K562 (cell line): ENCODE measurements around the gene PDZD2. TPM values are rescaled to one million over a fixed set of nuclear protein-coding genes. Genes with fewer than 3 reads are reported as not detected.
"Not testable (repeated sequence)": the region's sequence is repeated elsewhere in the genome, so short reads cannot be mapped to it uniquely, and the experiment has no call there.

Source experiments
- ATAC-seq: fragments of 200-7000 bp; cut with Tn5 transposase; 3 replicates; pipeline ENCODE4 v1.9.1; 2020; ENCODE audit warnings: moderate library complexity
- BruUV-seq: library from RNA; stranded (reverse); fragments of 400-500 nt; replicated peaks from 2 replicates; lab custom pipeline; 2021; lab: Mats Ljungman, UMichigan
- CTCF ChIA-PET: fragments of 300-600 bp; formaldehyde crosslinking; extraction: SDS; loops from one replicate; lab custom pipeline; 2021; ENCODE audit warnings: low intra/inter-chr PET ratio; lab: Yijun Ruan, JAX
- POLR2A ChIA-PET: fragments of 300-600, 350-650 bp; sonication (Branson Sonifier 250); formaldehyde crosslinking; extraction: SDS; loops from one replicate; lab custom pipeline; 2021; ENCODE audit warnings: antibody characterized with exemption, inconsistent platforms; lab: Yijun Ruan, JAX
- DNase-seq, 4 experiments: peaks; one replicate each; pipeline versions ENCODE4 v3.0.0 to v3.0.0-alpha.2; 2011 to 2018; ENCODE audit warnings: low spot score in 3 of 4, mixed read lengths in 3 of 4; ENCODE audit errors: extremely low read depth in 1 of 4
- FAIRE-seq: peaks from 2 replicates; lab custom pipeline; 2011; peaks lifted over from hg19 to GRCh38; lab: Jason Lieb, UNC
- H2AFZ ChIP-seq: 2 replicates; pipeline ENCODE4 v1.6.0; 2011; ENCODE audit warnings: low read depth, low read length, control low read depth, inconsistent platforms
- H3K27ac ChIP-seq: fragments of 200-600 bp; 3 replicates; pipeline ENCODE4 v1.8.0; 2011; ENCODE audit warnings: low read depth, mild to moderate bottlenecking, control low read depth, inconsistent platforms, low read length, moderate library complexity, mixed read lengths; ENCODE audit errors: extremely low read depth
- H3K27me3 ChIP-seq, 2 experiments: fragments of 300-600 bp in 1 of 2; 2 replicates in 1 of 2; 3 replicates in 1 of 2; pipeline versions ENCODE4 v1.6.0 to v1.8.0; 2011; ENCODE audit warnings: inconsistent platforms in 2 of 2, low read length in 2 of 2, mild to moderate bottlenecking in 1 of 2, mixed read lengths in 1 of 2, moderate library complexity in 1 of 2; ENCODE audit not compliant: control insufficient read depth in 2 of 2, insufficient read depth in 2 of 2
- H3K36me3 ChIP-seq: fragments of 300-600 bp; 3 replicates; pipeline ENCODE4 v1.8.0; 2011; ENCODE audit warnings: mild to moderate bottlenecking, low read length, inconsistent platforms; ENCODE audit not compliant: control insufficient read depth, insufficient read depth
- H3K4me1 ChIP-seq, 2 experiments: fragments of 200-600 bp in 1 of 2; replicated peaks in 1 of 2; 2 replicates in 1 of 2; 3 replicates in 1 of 2; pipeline versions ENCODE4 v1.5.1 to v1.8.0; 2011; ENCODE audit warnings: inconsistent platforms in 2 of 2, low read length in 2 of 2, mild to moderate bottlenecking in 1 of 2, mixed read lengths in 1 of 2, moderate library complexity in 1 of 2; ENCODE audit not compliant: control insufficient read depth in 2 of 2, insufficient read depth in 2 of 2
- H3K4me2 ChIP-seq: 2 replicates; pipeline ENCODE4 v1.6.1; 2011; ENCODE audit warnings: low read length, control low read depth, inconsistent platforms, mixed read lengths; ENCODE audit not compliant: insufficient read depth
- H3K4me3 ChIP-seq: fragments of 200-600 bp; sonication (generic), shearing (Covaris generic); 2 replicates; pipeline ENCODE4 v1.5.1; 2016; ENCODE audit warnings: control low read depth, inconsistent platforms
- H3K79me2 ChIP-seq: fragments of 200-600 bp; 3 replicates; pipeline ENCODE4 v1.8.0; 2011; ENCODE audit warnings: low read length, inconsistent platforms; ENCODE audit not compliant: control insufficient read depth, insufficient read depth
- H3K9ac ChIP-seq, 2 experiments: 2 replicates each; pipeline versions ENCODE4 v1.6.0 to v1.6.1; 2011; ENCODE audit warnings: low read depth in 2 of 2, low read length in 2 of 2, control low read depth in 1 of 2, inconsistent platforms in 1 of 2, mild to moderate bottlenecking in 1 of 2, mixed read lengths in 1 of 2; ENCODE audit not compliant: insufficient read depth in 1 of 2
- H3K9me1 ChIP-seq: one replicate; pipeline ENCODE4 v1.6.0; 2011; ENCODE audit warnings: inconsistent platforms, mild to moderate bottlenecking, low read length, moderate library complexity; ENCODE audit not compliant: control insufficient read depth, insufficient read depth
- H3K9me3 ChIP-seq: replicated peaks from 2 replicates; pipeline ENCODE4 v1.5.1; 2011; ENCODE audit warnings: low read depth, low read length, inconsistent platforms; ENCODE audit not compliant: control insufficient read depth, insufficient read depth
- H4K20me1 ChIP-seq: replicated peaks from 2 replicates; pipeline ENCODE4 v1.6.1; 2011; ENCODE audit warnings: low read length, inconsistent platforms, mixed read lengths; ENCODE audit not compliant: control insufficient read depth, insufficient read depth
- CHD2 ChIP-seq: IDR thresholded peaks from 2 replicates; pipeline ENCODE4 v1.6.1; 2011; ENCODE audit warnings: low read depth, low read length
- NFIC ChIP-seq: fragments of 450-650 bp; IDR thresholded peaks from 2 replicates; pipeline ENCODE4 v1.6.1; 2017; ENCODE audit warnings: mild to moderate bottlenecking, inconsistent platforms
- NRF1 ChIP-seq, 2 experiments: fragments of 450-650 bp; IDR thresholded peaks in 1 of 2; conservative IDR thresholded peaks in 1 of 2; 2 replicates each; pipeline ENCODE4 v1.6.1; 2014; ENCODE audit warnings: mild to moderate bottlenecking in 2 of 2
- RBM25 ChIP-seq: fragments of 200-400 bp; formaldehyde crosslinking; IDR thresholded peaks from 2 replicates; pipeline ENCODE4 v1.6.1; 2018; ENCODE audit warnings: low read length, low read depth, moderate library complexity; ENCODE audit not compliant: severe bottlenecking
- RCOR1 ChIP-seq, 2 experiments: IDR thresholded peaks; 2 replicates each; pipeline ENCODE4 v1.6.1; 2012; ENCODE audit warnings: low read depth in 2 of 2, low read length in 2 of 2, borderline replicate concordance in 1 of 2, improper control_type of control experiment in 1 of 2
- ZNF146 ChIP-seq: IDR thresholded peaks from one replicate; pipeline ENCODE4 v1.6.1; 2018; ENCODE audit warnings: missing compliant biosample characterization; ENCODE audit not compliant: unreplicated experiment
- ZNF175 ChIP-seq: fragments of 200-800 bp; sonication (Bioruptor generic); IDR thresholded peaks from 2 replicates; pipeline ENCODE4 v1.6.1; 2016; ENCODE audit warnings: low read depth, mild to moderate bottlenecking, missing genetic modification characterization, missing compliant biosample characterization
- ZNF431 ChIP-seq: sonication (generic); formaldehyde crosslinking; IDR thresholded peaks from 2 replicates; pipeline ENCODE4 v1.8.0; 2022; ENCODE audit warnings: mild to moderate bottlenecking, missing genetic modification reagents
- WGBS: fragments of 100-300 bp; shearing (Covaris generic); methylation state at CpG from one replicate; pipeline ENCODE4 v1.1.6; 2016; ENCODE audit warnings: low coverage, mixed read lengths; ENCODE audit not compliant: insufficient coverage; ENCODE audit errors: missing lambda C conversion rate; 5-methylcytosine and 5-hydroxymethylcytosine counted together
- in situ Hi-C: fragments of 300-500 bp; cut with MboI; formaldehyde crosslinking; loops from 4 replicates; pipeline ENCODE4 v1.15.0; 2018; ENCODE audit warnings: inconsistent platforms, mixed read lengths
- intact Hi-C: fragments of 100-400 bp; cut with micrococcal nuclease; formaldehyde crosslinking; loops from 2 replicates; pipeline ENCODE4 v1.14.2; 2022
- polyA plus RNA-seq, 8 experiments: library from polyadenylated mRNA; depleted of rRNA in 4 of 8; stranded (reverse) in 5 of 8; unstranded in 3 of 8; fragments of >200 nt; fragmentation: Nextera tagmentation in 2 of 8; fragmentation: Illumina TruSeq in 1 of 8; extraction: Ambion mirVana in 2 of 8; extraction: Trizol in 1 of 8; gene quantifications; 2 replicates each; pipeline versions ENCODE4 v1.2.1 to v1.2.3, GENCODE V29; 2011 to 2014; ENCODE audit warnings: inconsistent platforms in 1 of 8, missing spikeins in 1 of 8
- total RNA-seq, 7 experiments: library from RNA; depleted of rRNA in 6 of 7; stranded (reverse); fragments of >200 nt in 6 of 7; fragmentation: Illumina TruSeq in 2 of 7; extraction: Trizol in 2 of 7; gene quantifications; 2 replicates each; pipeline versions ENCODE4 v1.2.1 to v1.2.3, GENCODE V29; 2011 to 2021; ENCODE audit warnings: low replicate concordance in 1 of 7
- TF ChIP-seq, protein P1 (sequence below): fragments of 450-650 bp; formaldehyde crosslinking; conservative IDR thresholded peaks from 2 replicates; pipeline ENCODE4 v1.4.0; 2022; ENCODE audit warnings: mild to moderate bottlenecking, missing genetic modification characterization
- TF ChIP-seq, protein P2 (sequence below): fragments of 450-650 bp; IDR thresholded peaks from 2 replicates; pipeline ENCODE4 v1.6.1; 2014; ENCODE audit warnings: low read depth, mild to moderate bottlenecking, moderate library complexity, borderline replicate concordance

The PDZD2 gene
- total and polyA plus RNA-seq, 9 of the 15 experiments (the other 6 are each of a cell fraction or from before 2014, with no cell fraction given) = 0.02 to 0.08 (median 0.04) TPM; not detected in 6

DNA sequence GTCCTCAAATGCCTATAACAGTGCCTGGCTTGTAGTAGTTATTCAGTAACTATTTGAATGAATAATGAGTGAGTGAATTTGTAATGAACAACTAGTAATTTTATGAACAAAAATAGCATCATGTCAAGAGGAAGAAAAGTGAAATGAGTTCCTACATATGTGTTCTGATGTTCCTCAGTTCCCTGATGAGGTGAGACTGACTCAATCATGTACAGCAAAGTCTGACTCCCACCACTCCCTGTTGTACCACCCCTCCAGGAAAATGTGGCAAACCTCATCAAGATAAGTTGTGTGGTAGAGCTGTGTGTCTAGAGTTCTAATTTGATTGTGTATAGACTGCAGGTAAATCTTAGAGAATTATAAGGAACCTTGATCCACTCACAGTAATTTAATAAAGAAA is 333.6 kb downstream of the PDZD2 start (continued):
- TF ChIP-seq ZNF175 (CRISPR knock-in tag) = no peak
- TF ChIP-seq, protein P1, sequence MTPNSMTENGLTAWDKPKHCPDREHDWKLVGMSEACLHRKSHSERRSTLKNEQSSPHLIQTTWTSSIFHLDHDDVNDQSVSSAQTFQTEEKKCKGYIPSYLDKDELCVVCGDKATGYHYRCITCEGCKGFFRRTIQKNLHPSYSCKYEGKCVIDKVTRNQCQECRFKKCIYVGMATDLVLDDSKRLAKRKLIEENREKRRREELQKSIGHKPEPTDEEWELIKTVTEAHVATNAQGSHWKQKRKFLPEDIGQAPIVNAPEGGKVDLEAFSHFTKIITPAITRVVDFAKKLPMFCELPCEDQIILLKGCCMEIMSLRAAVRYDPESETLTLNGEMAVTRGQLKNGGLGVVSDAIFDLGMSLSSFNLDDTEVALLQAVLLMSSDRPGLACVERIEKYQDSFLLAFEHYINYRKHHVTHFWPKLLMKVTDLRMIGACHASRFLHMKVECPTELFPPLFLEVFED = no peak
- no peak for TF ChIP-seq ZNF146 (CRISPR knock-in tag)

DNA sequence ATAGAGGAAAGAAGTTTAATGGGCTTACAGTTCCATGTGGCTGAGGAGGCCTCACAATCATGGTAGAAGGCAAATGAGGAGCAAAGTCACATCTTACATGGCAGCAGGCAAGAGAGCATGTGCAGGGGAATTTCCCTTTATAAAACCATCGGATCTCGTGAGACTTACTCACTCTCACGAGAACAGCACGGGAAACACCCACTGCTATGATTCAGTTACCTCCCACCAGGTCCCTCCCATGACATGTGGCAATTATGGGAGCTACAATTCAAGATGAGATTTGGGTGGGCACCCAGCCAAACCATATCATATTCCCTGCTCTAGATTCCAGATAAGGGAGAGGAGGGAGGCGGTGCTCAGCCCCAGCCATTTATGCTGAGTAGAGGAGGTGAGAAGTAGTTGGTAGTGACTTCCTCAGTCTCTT is 336.3 kb downstream of the PDZD2 start:
- H3K27ac ChIP-seq, CTCF ChIA-PET, intact Hi-C loops, H3K9me3 ChIP-seq, H2AFZ ChIP-seq, H3K36me3 ChIP-seq, H3K4me3 ChIP-seq, H4K20me1 ChIP-seq, H3K9ac ChIP-seq, POLR2A ChIA-PET, BruUV-seq, H3K4me1 ChIP-seq, H3K27me3 ChIP-seq, H3K9me1 ChIP-seq, in situ Hi-C loops, H3K79me2 ChIP-seq, FAIRE-seq: not testable (repeated sequence)
- WGBS = 0% methylated on average over 5 of the region's 5 CpGs
- TF ChIP-seq, protein P2, sequence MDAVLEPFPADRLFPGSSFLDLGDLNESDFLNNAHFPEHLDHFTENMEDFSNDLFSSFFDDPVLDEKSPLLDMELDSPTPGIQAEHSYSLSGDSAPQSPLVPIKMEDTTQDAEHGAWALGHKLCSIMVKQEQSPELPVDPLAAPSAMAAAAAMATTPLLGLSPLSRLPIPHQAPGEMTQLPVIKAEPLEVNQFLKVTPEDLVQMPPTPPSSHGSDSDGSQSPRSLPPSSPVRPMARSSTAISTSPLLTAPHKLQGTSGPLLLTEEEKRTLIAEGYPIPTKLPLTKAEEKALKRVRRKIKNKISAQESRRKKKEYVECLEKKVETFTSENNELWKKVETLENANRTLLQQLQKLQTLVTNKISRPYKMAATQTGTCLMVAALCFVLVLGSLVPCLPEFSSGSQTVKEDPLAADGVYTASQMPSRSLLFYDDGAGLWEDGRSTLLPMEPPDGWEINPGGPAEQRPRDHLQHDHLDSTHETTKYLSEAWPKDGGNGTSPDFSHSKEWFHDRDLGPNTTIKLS = peak; percentile 45; the same call in 1 of the 2 replicates
- TF ChIP-seq NFIC = peak; percentile 74
- TF ChIP-seq RCOR1 (IDR thresholded peaks at IDR 0.05; ENCODE audit: borderline replicate concordance in 1 of 2, low read depth in 2 of 2, low read length in 2 of 2) = 0 out of 4 replicates have a peak, but pooled peaks of 1 of the 2 experiments have one; percentile 25
- TF ChIP-seq NRF1 (conservative IDR thresholded peaks at IDR 0.05 in 1 of 2, IDR thresholded peaks at IDR 0.05 in 1 of 2) = peak; percentile 59 to 65
- peak; percentile 71 for TF ChIP-seq RBM25
- peak; percentile 92 for TF ChIP-seq CHD2
- TF ChIP-seq ZNF431 (CRISPR knock-in tag) = peak; percentile 79
- 0 out of 2 replicates have a peak overlapping the region, but pooled peaks have one; percentile 8 for H3K4me2 ChIP-seq
- ATAC-seq (peak; percentile 73), DNase-seq (peak in 1 of 4 experiments; percentile 19)
